ENCODE results near the gene BCR. TPM values are rescaled to one million over a fixed set of nuclear protein-coding genes. Genes with fewer than 3 reads are reported as not detected.

BCR gene
- total and polyA plus RNA-seq, 2 donors (not counting 1 experiment from before 2014, with no cell fraction given): 15.7 to 66.6 TPM

DNA sequence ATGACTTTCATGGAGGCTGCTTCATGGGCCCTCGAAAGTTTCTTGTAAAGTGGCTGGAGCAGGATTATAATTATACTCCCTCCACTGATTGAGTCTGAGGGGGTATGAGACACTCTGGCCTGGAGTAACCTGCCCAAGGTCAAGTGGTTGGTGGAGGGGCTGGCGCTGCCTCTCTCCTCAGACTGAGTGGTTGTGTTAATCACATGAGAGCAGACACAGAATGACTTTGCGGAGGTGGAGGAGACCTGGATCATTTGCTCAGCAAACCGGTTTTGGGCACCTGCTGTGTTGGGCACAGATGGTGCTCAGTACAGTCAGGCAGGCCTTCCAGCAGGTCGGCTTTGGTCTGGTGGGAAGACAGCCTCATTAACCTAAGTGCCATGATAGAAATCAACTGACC is 11.8 kb downstream of the BCR start:
- H3K79me2 ChIP-seq (ENCODE audit: control insufficient read depth, insufficient read depth, low read length): peaks cover 6% of the 10 kb centered on the region

DNA sequence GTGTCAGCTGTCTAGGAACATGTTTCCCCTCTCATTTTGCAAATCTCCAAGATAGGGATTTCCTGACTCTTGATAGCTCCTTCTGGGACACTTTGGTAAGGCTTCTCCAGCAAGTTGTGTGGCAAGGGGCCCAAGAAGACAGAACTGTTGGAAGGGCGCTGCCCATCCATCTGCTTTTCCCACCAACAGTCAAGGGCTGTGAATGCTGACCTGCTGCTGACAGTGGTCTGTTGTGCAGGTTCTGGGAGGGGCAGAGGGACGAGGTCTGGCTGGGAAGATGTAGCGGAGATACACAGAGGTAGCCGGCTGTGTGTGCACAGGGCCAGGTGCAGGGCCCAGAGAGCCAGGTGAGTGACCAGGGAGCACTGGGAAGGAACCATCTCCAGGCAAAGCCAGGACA is 12.2 kb downstream of the BCR start:
- Histone ChIP-seq H4K20me1 (ENCODE audit: control insufficient read depth, extremely low read depth, insufficient read depth, low read length) (no peaks in the 10 kb centered on the region), H3K9ac (ENCODE audit: insufficient read depth, low read length) (no peak overlapping the region), H3K4me2 (ENCODE audit: extremely low read depth, insufficient read depth, low read length) (no peak overlapping the region), H3K4me1 (ENCODE audit: control insufficient read depth, extremely low read depth, insufficient read depth, low read length) (no peaks in the 10 kb centered on the region), H2AFZ (ENCODE audit: low read length) (no peak overlapping the region), H3K27me3 (ENCODE audit: control insufficient read depth, insufficient read depth, low read length) (no peaks in the 10 kb centered on the region), H3K9me3 (ENCODE audit: control insufficient read depth, insufficient read depth, low read depth, low read length) (no peaks in the 10 kb centered on the region), H3K79me2 (ENCODE audit: control insufficient read depth, insufficient read depth, low read length) (peaks cover 8% of the 10 kb centered on the region), H3K36me3 (ENCODE audit: control insufficient read depth, insufficient read depth, low read length) (no peaks in the 10 kb centered on the region), H3K4me3 (replicated peaks in 1 of 4; ENCODE audit: control extremely low read depth in 1 of 4, insufficient read depth in 1 of 4, low read depth in 3 of 4, low read length in 4 of 4) (no peak overlapping the region), H3K27ac (ENCODE audit: insufficient read depth, low read length) (no peak overlapping the region)
- DNase-seq (ENCODE audit: low read depth in 2 of 2): no peak
- TF ChIP-seq EZH2 (IDR thresholded peaks at IDR 0.05; ENCODE audit: low read length, missing control alignments): no peak
- TF ChIP-seq, protein P1, sequence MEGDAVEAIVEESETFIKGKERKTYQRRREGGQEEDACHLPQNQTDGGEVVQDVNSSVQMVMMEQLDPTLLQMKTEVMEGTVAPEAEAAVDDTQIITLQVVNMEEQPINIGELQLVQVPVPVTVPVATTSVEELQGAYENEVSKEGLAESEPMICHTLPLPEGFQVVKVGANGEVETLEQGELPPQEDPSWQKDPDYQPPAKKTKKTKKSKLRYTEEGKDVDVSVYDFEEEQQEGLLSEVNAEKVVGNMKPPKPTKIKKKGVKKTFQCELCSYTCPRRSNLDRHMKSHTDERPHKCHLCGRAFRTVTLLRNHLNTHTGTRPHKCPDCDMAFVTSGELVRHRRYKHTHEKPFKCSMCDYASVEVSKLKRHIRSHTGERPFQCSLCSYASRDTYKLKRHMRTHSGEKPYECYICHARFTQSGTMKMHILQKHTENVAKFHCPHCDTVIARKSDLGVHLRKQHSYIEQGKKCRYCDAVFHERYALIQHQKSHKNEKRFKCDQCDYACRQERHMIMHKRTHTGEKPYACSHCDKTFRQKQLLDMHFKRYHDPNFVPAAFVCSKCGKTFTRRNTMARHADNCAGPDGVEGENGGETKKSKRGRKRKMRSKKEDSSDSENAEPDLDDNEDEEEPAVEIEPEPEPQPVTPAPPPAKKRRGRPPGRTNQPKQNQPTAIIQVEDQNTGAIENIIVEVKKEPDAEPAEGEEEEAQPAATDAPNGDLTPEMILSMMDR (conservative IDR thresholded peaks at IDR 0.05 in 1 of 2, IDR thresholded peaks at IDR 0.05 in 1 of 2; ENCODE audit: low read depth in 1 of 2, low read length in 2 of 2): no peak

More for the DNA sequence above, 11.8 kb downstream of the BCR start:
- no peak overlapping the region for H3K4me2 ChIP-seq (ENCODE audit: extremely low read depth, insufficient read depth, low read length)
- DNase-seq (ENCODE audit: low read depth in 2 of 2): no peak
- TF ChIP-seq, protein P1 (conservative IDR thresholded peaks at IDR 0.05 in 1 of 2, IDR thresholded peaks at IDR 0.05 in 1 of 2; ENCODE audit: low read depth in 1 of 2, low read length in 2 of 2): no peak
- TF ChIP-seq EZH2 (IDR thresholded peaks at IDR 0.05; ENCODE audit: low read length, missing control alignments): no peak
- no peaks in the 10 kb centered on the region for H4K20me1 ChIP-seq (ENCODE audit: control insufficient read depth, extremely low read depth, insufficient read depth, low read length)
- no peak overlapping the region for H3K27ac ChIP-seq (ENCODE audit: insufficient read depth, low read length)
- no peaks in the 10 kb centered on the region for H3K27me3 ChIP-seq (ENCODE audit: control insufficient read depth, insufficient read depth, low read length)
- H3K4me3 ChIP-seq (replicated peaks in 1 of 4; ENCODE audit: control extremely low read depth in 1 of 4, insufficient read depth in 1 of 4, low read depth in 3 of 4, low read length in 4 of 4): no peak overlapping the region
- no peaks in the 10 kb centered on the region for H3K9me3 ChIP-seq (ENCODE audit: control insufficient read depth, insufficient read depth, low read depth, low read length)
- no peaks in the 10 kb centered on the region for H3K4me1 ChIP-seq (ENCODE audit: control insufficient read depth, extremely low read depth, insufficient read depth, low read length)
- H3K9ac ChIP-seq (ENCODE audit: insufficient read depth, low read length): no peak overlapping the region
- H3K36me3 ChIP-seq (ENCODE audit: control insufficient read depth, insufficient read depth, low read length): no peaks in the 10 kb centered on the region
- H2AFZ ChIP-seq (ENCODE audit: low read length): no peak overlapping the region

DNA sequence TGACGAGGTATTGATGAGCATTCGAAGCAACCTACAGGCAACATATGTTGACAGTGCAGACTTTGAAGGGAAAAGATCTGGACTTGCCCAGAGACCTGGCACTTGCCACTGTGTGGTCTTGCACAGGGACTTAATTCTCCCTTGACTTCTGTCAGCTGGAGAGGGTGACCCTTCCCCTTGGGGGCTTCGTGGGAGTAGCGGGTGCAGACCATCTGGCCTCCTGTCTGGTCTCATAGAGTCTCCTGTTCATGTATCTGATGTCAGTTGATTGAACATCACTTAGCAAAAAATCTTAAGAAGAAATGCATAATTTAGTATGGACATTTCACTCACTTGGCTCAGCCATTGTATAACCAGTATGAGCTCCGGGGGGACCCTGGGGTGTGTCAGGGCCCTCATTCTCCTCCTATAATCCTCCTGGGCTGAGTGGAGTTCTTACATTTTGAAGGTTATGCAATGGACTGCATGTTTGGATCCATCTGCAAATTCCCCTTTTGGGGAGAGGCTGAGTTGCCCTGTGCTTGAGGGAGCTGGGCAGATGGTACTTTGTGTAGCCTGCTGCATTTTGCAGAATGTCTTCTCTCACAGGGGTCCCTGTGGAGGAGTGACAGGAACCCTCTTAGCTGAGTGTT is 13.0 kb downstream of the BCR start:
- H3K9me3 ChIP-seq (ENCODE audit: control insufficient read depth, insufficient read depth, low read depth, low read length): no peaks in the 10 kb centered on the region
- peaks cover 7% of the 10 kb centered on the region for H3K79me2 ChIP-seq (ENCODE audit: control insufficient read depth, insufficient read depth, low read length)
- H3K36me3 ChIP-seq (ENCODE audit: control insufficient read depth, insufficient read depth, low read length): no peaks in the 10 kb centered on the region
- H3K27me3 ChIP-seq (ENCODE audit: control insufficient read depth, insufficient read depth, low read length): no peaks in the 10 kb centered on the region
- H4K20me1 ChIP-seq (ENCODE audit: control insufficient read depth, extremely low read depth, insufficient read depth, low read length): no peaks in the 10 kb centered on the region
- no peak overlapping the region for H3K27ac ChIP-seq (ENCODE audit: insufficient read depth, low read length)
- H3K4me2 ChIP-seq (ENCODE audit: extremely low read depth, insufficient read depth, low read length): no peak overlapping the region
- no peak for TF ChIP-seq EZH2 (IDR thresholded peaks at IDR 0.05; ENCODE audit: low read length, missing control alignments)
- TF ChIP-seq, protein P1 (conservative IDR thresholded peaks at IDR 0.05 in 1 of 2, IDR thresholded peaks at IDR 0.05 in 1 of 2; ENCODE audit: low read depth in 1 of 2, low read length in 2 of 2): no peak
- no peak overlapping the region for H2AFZ ChIP-seq (ENCODE audit: low read length)
- DNase-seq (ENCODE audit: low read depth in 2 of 2): no peak
- no peak overlapping the region for H3K9ac ChIP-seq (ENCODE audit: insufficient read depth, low read length)
- no peaks in the 10 kb centered on the region for H3K4me1 ChIP-seq (ENCODE audit: control insufficient read depth, extremely low read depth, insufficient read depth, low read length)
- H3K4me3 ChIP-seq (replicated peaks in 1 of 4; ENCODE audit: control extremely low read depth in 1 of 4, insufficient read depth in 1 of 4, low read depth in 3 of 4, low read length in 4 of 4): no peak overlapping the region
